SK-N-SH (cell line): ENCODE results near the gene C11orf52. TPM values are rescaled to one million over a fixed set of nuclear protein-coding genes. Genes with fewer than 3 reads are reported as not detected.

ENCODE experiments used
- CTCF ChIA-PET: fragments of 300-600, 350-600 bp; formaldehyde crosslinking; extraction: SDS; loops from one replicate; lab custom pipeline; 2021; lab: Yijun Ruan, JAX
- POLR2A ChIA-PET: fragments of 350-600 bp; sonication (Branson Sonifier 250); formaldehyde crosslinking; extraction: SDS; loops from one replicate; lab custom pipeline; 2020; ENCODE audit warnings: antibody characterized with exemption, inconsistent platforms; lab: Yijun Ruan, JAX
- DNase-seq: peaks from one replicate; pipeline ENCODE4 v3.0.0; 2012
- H2AFZ ChIP-seq: fragments of 200-600 bp; sonication (generic); 2 replicates; pipeline ENCODE4 v1.8.1; 2016; ENCODE audit warnings: antibody characterized with exemption, mild to moderate bottlenecking, low read depth
- H3F3A ChIP-seq: fragments of 200-600 bp; sonication (generic); replicated peaks from 2 replicates; pipeline ENCODE3; 2016; ENCODE audit warnings: antibody characterized with exemption, mild to moderate bottlenecking; ENCODE audit not compliant: insufficient read depth
- H3K27ac ChIP-seq, 2 experiments: fragments of 200-500 bp in 1 of 2; fragments of 200-600 bp in 1 of 2; sonication (Bioruptor generic) in 1 of 2; sonication (generic), shearing (Covaris generic) in 1 of 2; 2 replicates each; pipeline versions ENCODE4 v1.5.1 to v1.6.1; 2014 to 2016; ENCODE audit warnings: low read depth in 2 of 2, inconsistent platforms in 1 of 2, low read length in 1 of 2, mild to moderate bottlenecking in 1 of 2, mixed read lengths in 1 of 2
- H3K27me3 ChIP-seq: fragments of 200-600 bp; sonication (generic), shearing (Covaris generic); 2 replicates; pipeline ENCODE4 v1.6.1; 2016; ENCODE audit warnings: mixed run types; ENCODE audit not compliant: insufficient read depth
- H3K36me3 ChIP-seq, 2 experiments: fragments of 200-500 bp in 1 of 2; fragments of 200-600 bp in 1 of 2; sonication (Bioruptor generic) in 1 of 2; sonication (generic) in 1 of 2; replicated peaks in 1 of 2; 2 replicates each; pipeline versions ENCODE3 to v1.5.1; 2014 to 2016; ENCODE audit warnings: low read length in 1 of 2, mild to moderate bottlenecking in 1 of 2; ENCODE audit not compliant: insufficient read depth in 2 of 2, control insufficient read depth in 1 of 2
- H3K4me1 ChIP-seq, 2 experiments: fragments of 200-500 bp in 1 of 2; fragments of 200-600 bp in 1 of 2; sonication (Bioruptor generic) in 1 of 2; sonication (generic), shearing (Covaris generic) in 1 of 2; 2 replicates each; pipeline versions ENCODE4 v1.5.1 to v1.6.1; 2014 to 2016; ENCODE audit warnings: low read depth in 1 of 2, low read length in 1 of 2, mixed run types in 1 of 2; ENCODE audit not compliant: insufficient read depth in 2 of 2, control insufficient read depth in 1 of 2
- H3K4me2 ChIP-seq: fragments of 200-600 bp; sonication (generic), shearing (Covaris generic); 2 replicates; pipeline ENCODE4 v1.6.1; 2017; ENCODE audit warnings: mixed run types
- H3K4me3 ChIP-seq, 2 experiments: fragments of 200-500 bp in 1 of 2; fragments of 200-600 bp in 1 of 2; sonication (Bioruptor generic) in 1 of 2; sonication (generic), shearing (Covaris generic) in 1 of 2; 2 replicates each; pipeline versions ENCODE4 v1.5.1 to v1.8.1; 2014 to 2016; ENCODE audit warnings: low read depth in 2 of 2, inconsistent platforms in 1 of 2, low read length in 1 of 2, mild to moderate bottlenecking in 1 of 2, mixed read lengths in 1 of 2, moderate library complexity in 1 of 2
- H3K79me2 ChIP-seq: fragments of 200-600 bp; sonication (generic); 2 replicates; pipeline ENCODE4 v1.8.1; 2017; ENCODE audit warnings: mild to moderate bottlenecking; ENCODE audit not compliant: insufficient read depth
- H3K9ac ChIP-seq: fragments of 200-600 bp; sonication (generic); 2 replicates; pipeline ENCODE4 v1.6.1; 2017; ENCODE audit warnings: mixed run types
- H3K9me2 ChIP-seq: fragments of 200-600 bp; sonication (generic); 2 replicates; pipeline ENCODE4 v1.6.1; 2017; ENCODE audit warnings: mixed run types
- H3K9me3 ChIP-seq: fragments of 200-600 bp; sonication (generic); 2 replicates; pipeline ENCODE4 v1.6.1; 2017; ENCODE audit warnings: mixed run types, mild to moderate bottlenecking, moderate library complexity
- H4K20me1 ChIP-seq: fragments of 200-600 bp; sonication (generic); 2 replicates; pipeline ENCODE4 v1.6.1; 2017; ENCODE audit warnings: mild to moderate bottlenecking, mixed run types; ENCODE audit not compliant: insufficient read depth
- CTCF ChIP-seq: fragments of 200-600 bp; sonication (generic); IDR thresholded peaks from 2 replicates; pipeline ENCODE4 v1.6.1; 2017; ENCODE audit warnings: antibody characterized with exemption, mild to moderate bottlenecking, moderate library complexity
- EP300 ChIP-seq, 2 experiments: IDR thresholded peaks; 2 replicates each; pipeline versions ENCODE4 v1.4.0 to v1.6.1; 2012; ENCODE audit warnings: borderline replicate concordance in 1 of 2, low read depth in 1 of 2, low read length in 1 of 2
- FOSL2 ChIP-seq: IDR thresholded peaks from 2 replicates; pipeline ENCODE4 v1.4.0; 2012; ENCODE audit warnings: low read depth, mild to moderate bottlenecking, moderate library complexity, borderline replicate concordance
- FOXM1 ChIP-seq: IDR thresholded peaks from 2 replicates; pipeline ENCODE4 v1.4.0; 2012; ENCODE audit warnings: low read depth, mild to moderate bottlenecking
- JUND ChIP-seq: IDR thresholded peaks from 2 replicates; pipeline ENCODE4 v1.4.0; 2012
- MXI1 ChIP-seq: IDR thresholded peaks from 2 replicates; pipeline ENCODE4 v1.6.1; 2012; ENCODE audit warnings: mild to moderate bottlenecking, low read depth, low read length, improper control_type of control experiment
- RAD21 ChIP-seq: IDR thresholded peaks from 2 replicates; pipeline ENCODE4 v1.6.1; 2012; ENCODE audit warnings: mild to moderate bottlenecking, low read length
- RCOR1 ChIP-seq: fragments of 150-350 bp; IDR thresholded peaks from 2 replicates; pipeline ENCODE4 v1.6.1; 2017; ENCODE audit warnings: antibody characterized with exemption, low read length
- REST ChIP-seq: IDR thresholded peaks from 2 replicates; pipeline ENCODE4 v1.6.1; 2012; ENCODE audit warnings: mild to moderate bottlenecking, low read depth, low read length, moderate library complexity
- RFX5 ChIP-seq: IDR thresholded peaks from 2 replicates; pipeline ENCODE4 v1.6.1; 2012; ENCODE audit warnings: mild to moderate bottlenecking, improper control_type of control experiment, low read length
- SIN3A ChIP-seq: IDR thresholded peaks from 2 replicates; pipeline ENCODE4 v1.6.1; 2012; ENCODE audit warnings: low read depth, mild to moderate bottlenecking, low read length, moderate library complexity, borderline replicate concordance
- SMC3 ChIP-seq: IDR thresholded peaks from 2 replicates; pipeline ENCODE4 v1.6.1; 2012; ENCODE audit warnings: low read depth, low read length, improper control_type of control experiment
- TAF1 ChIP-seq: IDR thresholded peaks from 2 replicates; pipeline ENCODE4 v1.6.1; 2012; ENCODE audit warnings: low read depth, mild to moderate bottlenecking, low read length, moderate library complexity, borderline replicate concordance
- YY1 ChIP-seq: IDR thresholded peaks from 2 replicates; pipeline ENCODE4 v1.4.0; 2012; ENCODE audit warnings: low read depth, mild to moderate bottlenecking
- WGBS: methylation state at CpG from one replicate; pipeline ENCODE4 v1.1.6; 2017; ENCODE audit warnings: low lambda C conversion rate; 5-methylcytosine and 5-hydroxymethylcytosine counted together
- polyA plus RNA-seq, 3 experiments: library from polyadenylated mRNA; depleted of rRNA; stranded (reverse); fragments of >200 nt; gene quantifications; 2 replicates each; pipeline ENCODE4 v1.2.3, GENCODE V29; 2012
- TF ChIP-seq, protein P1 (sequence below): IDR thresholded peaks from 2 replicates; pipeline ENCODE4; 2012
- TF ChIP-seq, protein P2 (sequence below): fragments of 150-350 bp; IDR thresholded peaks from 2 replicates; pipeline ENCODE4 v1.6.1; 2017; ENCODE audit warnings: antibody characterized with exemption, low read length, low read depth, borderline replicate concordance
- TF ChIP-seq, protein P3 (sequence below): fragments of 150-350 bp; IDR thresholded peaks from 2 replicates; pipeline ENCODE4 v1.6.1; 2016; ENCODE audit warnings: mild to moderate bottlenecking, low read depth, low read length

The C11orf52 gene
- polyA plus RNA-seq, 1 of the 3 experiments (the other 2 are of a cell fraction): not detected

- TF ChIP-seq, protein P1, sequence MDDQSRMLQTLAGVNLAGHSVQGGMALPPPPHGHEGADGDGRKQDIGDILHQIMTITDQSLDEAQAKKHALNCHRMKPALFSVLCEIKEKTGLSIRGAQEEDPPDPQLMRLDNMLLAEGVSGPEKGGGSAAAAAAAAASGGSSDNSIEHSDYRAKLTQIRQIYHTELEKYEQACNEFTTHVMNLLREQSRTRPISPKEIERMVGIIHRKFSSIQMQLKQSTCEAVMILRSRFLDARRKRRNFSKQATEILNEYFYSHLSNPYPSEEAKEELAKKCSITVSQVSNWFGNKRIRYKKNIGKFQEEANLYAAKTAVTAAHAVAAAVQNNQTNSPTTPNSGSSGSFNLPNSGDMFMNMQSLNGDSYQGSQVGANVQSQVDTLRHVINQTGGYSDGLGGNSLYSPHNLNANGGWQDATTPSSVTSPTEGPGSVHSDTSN: no peak
- TF ChIP-seq FOXM1 (no peak), CTCF (no peak)
These were observed 26.5 kb downstream of the C11orf52 start (continued) for GRCh38 chr11:111945198-111945597.

- 87% methylated on average over 3 of the region's 3 CpGs for WGBS
- no peaks in the 10 kb centered on the region for H3K9me2 ChIP-seq
- peaks cover 32% of the 10 kb centered on the region for H3F3A ChIP-seq
- peaks cover 13 to 35% of the 10 kb centered on the region in 2 experiments; a peak in 3 of 4 replicates for H3K4me1 ChIP-seq
- H3K9me3 ChIP-seq: no peaks in the 10 kb centered on the region
- H3K36me3 ChIP-seq: peaks cover 0 to 5% of the 10 kb centered on the region in 2 experiments
- no peak overlapping the region for H3K4me2 ChIP-seq
- POLR2A ChIA-PET: no interaction called here
- H3K27ac ChIP-seq: peak overlapping the region in 1 of 2 experiments; percentile 96; a peak in 2 of 4 replicates
- peaks cover 46% of the 10 kb centered on the region; the same call in 1 of the 2 replicates for H3K79me2 ChIP-seq
- TF ChIP-seq FOSL2 (no peak), REST (no peak), SIN3A (no peak), RCOR1 (no peak), MXI1 (no peak), FOXM1 (no peak), EP300 (IDR thresholded peaks at IDR 0.05; ENCODE audit: borderline replicate concordance in 1 of 2, low read depth in 1 of 2, low read length in 1 of 2) (no peak), TAF1 (no peak), SMC3 (no peak), JUND (no peak), RAD21 (no peak), YY1 (no peak), RFX5 (no peak)
- TF ChIP-seq, protein P2, sequence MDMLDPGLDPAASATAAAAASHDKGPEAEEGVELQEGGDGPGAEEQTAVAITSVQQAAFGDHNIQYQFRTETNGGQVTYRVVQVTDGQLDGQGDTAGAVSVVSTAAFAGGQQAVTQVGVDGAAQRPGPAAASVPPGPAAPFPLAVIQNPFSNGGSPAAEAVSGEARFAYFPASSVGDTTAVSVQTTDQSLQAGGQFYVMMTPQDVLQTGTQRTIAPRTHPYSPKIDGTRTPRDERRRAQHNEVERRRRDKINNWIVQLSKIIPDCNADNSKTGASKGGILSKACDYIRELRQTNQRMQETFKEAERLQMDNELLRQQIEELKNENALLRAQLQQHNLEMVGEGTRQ: no peak
- TF ChIP-seq, protein P3, sequence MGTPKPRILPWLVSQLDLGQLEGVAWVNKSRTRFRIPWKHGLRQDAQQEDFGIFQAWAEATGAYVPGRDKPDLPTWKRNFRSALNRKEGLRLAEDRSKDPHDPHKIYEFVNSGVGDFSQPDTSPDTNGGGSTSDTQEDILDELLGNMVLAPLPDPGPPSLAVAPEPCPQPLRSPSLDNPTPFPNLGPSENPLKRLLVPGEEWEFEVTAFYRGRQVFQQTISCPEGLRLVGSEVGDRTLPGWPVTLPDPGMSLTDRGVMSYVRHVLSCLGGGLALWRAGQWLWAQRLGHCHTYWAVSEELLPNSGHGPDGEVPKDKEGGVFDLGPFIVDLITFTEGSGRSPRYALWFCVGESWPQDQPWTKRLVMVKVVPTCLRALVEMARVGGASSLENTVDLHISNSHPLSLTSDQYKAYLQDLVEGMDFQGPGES: no peak
- TF ChIP-seq, protein P1: no peak
- DNase-seq: no peak
- no peak overlapping the region for H3K4me3 ChIP-seq
- CTCF ChIA-PET: no interaction called here
- H3K27me3 ChIP-seq: no peaks in the 10 kb centered on the region
- H2AFZ ChIP-seq: no peak overlapping the region
- no peak overlapping the region for H3K9ac ChIP-seq
- no peaks in the 10 kb centered on the region for H4K20me1 ChIP-seq
These were observed 27.8 kb downstream of the C11orf52 start for GRCh38 chr11:111946499-111946898.
